ENCODE results near the gene ZW10.

DNA sequence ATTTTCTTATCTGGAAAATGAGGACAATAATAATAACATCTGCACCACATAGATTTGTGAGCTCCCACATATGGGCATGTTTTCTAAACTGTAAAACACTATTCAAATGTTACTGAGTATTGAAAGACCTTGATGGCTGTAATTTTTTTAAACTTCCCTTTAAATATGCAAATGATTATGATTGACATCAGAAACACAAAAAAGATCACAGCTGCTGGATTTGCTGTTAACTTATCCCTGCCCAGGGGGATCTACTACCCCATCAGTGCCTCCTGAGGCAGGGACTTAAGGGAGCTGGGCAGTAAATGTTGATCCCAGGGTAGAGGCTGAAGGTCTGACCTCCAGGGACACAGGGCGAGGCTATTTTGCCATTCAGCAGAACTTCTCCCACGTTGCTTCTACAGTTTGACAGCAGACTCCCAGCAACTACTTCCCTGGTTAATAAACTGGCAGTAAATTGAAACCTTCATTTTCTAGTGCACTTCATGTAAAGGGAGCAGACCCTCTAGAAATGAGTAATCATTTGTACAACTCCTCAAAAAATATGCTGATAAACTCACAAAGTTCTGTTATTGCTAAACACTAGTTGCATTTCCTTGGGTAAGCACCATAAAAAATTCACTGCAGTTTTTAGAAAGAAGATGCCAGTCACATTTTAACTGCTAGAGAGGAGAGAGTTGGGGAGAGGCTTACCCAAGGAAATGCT lies 87.7 kb downstream of the ZW10 start:
- no peak for TF ChIP-seq CTCF (IDR thresholded peaks at IDR 0.05; ENCODE audit: low read length)
- no peak for TF ChIP-seq EZH2 (IDR thresholded peaks at IDR 0.05; ENCODE audit: borderline replicate concordance, low read length)

All from OCI-LY1 (cell line).